Left ventricle myocardium inferior (tissue), 1 donor: ENCODE results near the gene ODAD3. TPM values are rescaled to one million over a fixed set of nuclear protein-coding genes. Genes with fewer than 3 reads are reported as not detected.

Experiments
- DNase-seq: peaks from one replicate; pipeline ENCODE4 v3.0.0-alpha.2; 2020
- H3K27ac ChIP-seq: fragments of 200-600 bp; replicated peaks from 2 replicates; pipeline ENCODE4 v1.8.0; 2021
- H3K27me3 ChIP-seq: fragments of 200-600 bp; 2 replicates; pipeline ENCODE4 v1.8.0; 2021; ENCODE audit warnings: low read depth
- H3K36me3 ChIP-seq: fragments of 200-600 bp; 2 replicates; pipeline ENCODE4 v1.8.0; 2021
- H3K4me1 ChIP-seq: fragments of 200-600 bp; 2 replicates; pipeline ENCODE4 v1.8.0; 2021
- H3K4me3 ChIP-seq: fragments of 200-600 bp; 2 replicates; pipeline ENCODE4 v1.8.0; 2021; ENCODE audit warnings: mild to moderate bottlenecking, moderate library complexity
- H3K9me3 ChIP-seq: fragments of 200-600 bp; replicated peaks from 2 replicates; pipeline ENCODE4 v1.8.0; 2021
- CTCF ChIP-seq: fragments of 200-600 bp; IDR thresholded peaks from 2 replicates; pipeline ENCODE4 v1.8.0; 2021; ENCODE audit warnings: antibody characterized with exemption, mild to moderate bottlenecking, borderline replicate concordance
- intact Hi-C: fragments of 100-400 bp; cut with micrococcal nuclease; formaldehyde crosslinking; loops from one replicate; pipeline ENCODE4 v1.11.0; 2022
- total RNA-seq: library from RNA; stranded (reverse); fragmentation: NEBNext Ultra II Directional; extraction: Animal tissue kit (Norgen Biotek cat#: 25700); gene quantifications from one replicate; pipeline ENCODE4 v1.2.1, GENCODE V29; 2021
- donor health status: DM: no; HTN: yes; CAD: no; lungs with severe emphysema.

ODAD3 gene
- total RNA-seq, 1 donor from 2014 or later, result 0.77 TPM

- DNase-seq, result no peak
- Histone ChIP-seq H3K4me3 (no peak overlapping the region), H3K27me3 (peaks cover 4% of the 10 kb centered on the region), H3K36me3 (no peaks in the 10 kb centered on the region), H3K9me3 (peaks cover 10% of the 10 kb centered on the region), H3K4me1 (no peaks in the 10 kb centered on the region), H3K27ac (no peak overlapping the region)
- no peak for TF ChIP-seq CTCF
- intact Hi-C loops, result no loop called here
Observed at GRCh38 chr19:11390359-11390758, 44.6 kb downstream of the ODAD3 start.

- intact Hi-C loops, result no loop called here
- no peaks in the 10 kb centered on the region for H3K36me3 ChIP-seq
- H3K4me1 ChIP-seq, result peaks cover 21% of the 10 kb centered on the region
- DNase-seq, result no peak
- TF ChIP-seq CTCF, result no peak
- H3K27me3 ChIP-seq, result peaks cover 17% of the 10 kb centered on the region
- no peak overlapping the region for H3K4me3 ChIP-seq
- H3K27ac ChIP-seq, result no peak overlapping the region
- H3K9me3 ChIP-seq, result peaks cover 10% of the 10 kb centered on the region
Observed at GRCh38 chr19:11387162-11388034, 47.5 kb downstream of the ODAD3 start.

DNA sequence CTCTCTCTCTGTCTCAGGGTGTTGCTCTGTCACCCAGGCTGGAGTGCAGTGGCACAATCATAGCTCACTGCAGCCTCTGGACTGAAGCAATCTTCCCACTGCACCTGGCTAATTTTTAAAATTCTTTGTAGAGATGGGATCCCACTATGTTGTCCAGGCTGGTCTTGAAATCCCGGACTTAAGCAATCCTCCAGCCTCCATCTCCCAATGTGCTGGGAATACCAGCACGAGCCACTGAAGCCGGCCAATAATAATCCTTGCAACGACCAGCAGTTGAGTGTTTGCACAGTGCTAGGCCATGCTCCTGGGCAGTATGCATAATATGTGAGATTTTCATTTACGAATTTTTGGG is 50.2 kb downstream of the ODAD3 start:
- no peak for TF ChIP-seq CTCF
- Histone ChIP-seq H3K27ac (no peak overlapping the region), H3K36me3 (no peaks in the 10 kb centered on the region), H3K4me3 (no peak overlapping the region), H3K9me3 (no peaks in the 10 kb centered on the region), H3K27me3 (peaks cover 19% of the 10 kb centered on the region), H3K4me1 (peaks cover 42% of the 10 kb centered on the region)
- intact Hi-C loops, result no loop called here
- no peak for DNase-seq

- TF ChIP-seq CTCF, result no peak
- H3K27me3 ChIP-seq, result peaks cover 19% of the 10 kb centered on the region
- peaks cover 43% of the 10 kb centered on the region for H3K4me1 ChIP-seq
- H3K4me3 ChIP-seq, result peak overlapping the region; percentile 71
- H3K27ac ChIP-seq, result peak overlapping the region; percentile 66
- H3K9me3 ChIP-seq, result no peaks in the 10 kb centered on the region
- no peak for DNase-seq
- no peaks in the 10 kb centered on the region for H3K36me3 ChIP-seq
- intact Hi-C loops, result no loop called here
Observed at GRCh38 chr19:11383706-11384048, 51.2 kb downstream of the ODAD3 start.

GRCh38 chr19:11382898-11383705 is 51.8 kb downstream of the ODAD3 start:
- no peaks in the 10 kb centered on the region for H3K36me3 ChIP-seq
- peak overlapping the region; percentile 66 for H3K27ac ChIP-seq
- H3K9me3 ChIP-seq, result no peaks in the 10 kb centered on the region
- peaks cover 49% of the 10 kb centered on the region for H3K4me1 ChIP-seq
- peaks cover 19% of the 10 kb centered on the region for H3K27me3 ChIP-seq
- peak; percentile 60 for DNase-seq
- intact Hi-C loops, result no loop called here
- H3K4me3 ChIP-seq, result peak overlapping the region; percentile 71
- TF ChIP-seq CTCF, result peak; percentile 65
